ENCODE measurements around the gene CHI3L1. TPM values are rescaled to one million over a fixed set of nuclear protein-coding genes. Genes with fewer than 3 reads are reported as not detected.
A peak's percentile ranks its signal among the peaks of the same experiment; 100 is the strongest.

CHI3L1 gene
- polyA plus RNA-seq, 4 donors, result 0.71 to 12.3 (median 9.7) TPM

DNA sequence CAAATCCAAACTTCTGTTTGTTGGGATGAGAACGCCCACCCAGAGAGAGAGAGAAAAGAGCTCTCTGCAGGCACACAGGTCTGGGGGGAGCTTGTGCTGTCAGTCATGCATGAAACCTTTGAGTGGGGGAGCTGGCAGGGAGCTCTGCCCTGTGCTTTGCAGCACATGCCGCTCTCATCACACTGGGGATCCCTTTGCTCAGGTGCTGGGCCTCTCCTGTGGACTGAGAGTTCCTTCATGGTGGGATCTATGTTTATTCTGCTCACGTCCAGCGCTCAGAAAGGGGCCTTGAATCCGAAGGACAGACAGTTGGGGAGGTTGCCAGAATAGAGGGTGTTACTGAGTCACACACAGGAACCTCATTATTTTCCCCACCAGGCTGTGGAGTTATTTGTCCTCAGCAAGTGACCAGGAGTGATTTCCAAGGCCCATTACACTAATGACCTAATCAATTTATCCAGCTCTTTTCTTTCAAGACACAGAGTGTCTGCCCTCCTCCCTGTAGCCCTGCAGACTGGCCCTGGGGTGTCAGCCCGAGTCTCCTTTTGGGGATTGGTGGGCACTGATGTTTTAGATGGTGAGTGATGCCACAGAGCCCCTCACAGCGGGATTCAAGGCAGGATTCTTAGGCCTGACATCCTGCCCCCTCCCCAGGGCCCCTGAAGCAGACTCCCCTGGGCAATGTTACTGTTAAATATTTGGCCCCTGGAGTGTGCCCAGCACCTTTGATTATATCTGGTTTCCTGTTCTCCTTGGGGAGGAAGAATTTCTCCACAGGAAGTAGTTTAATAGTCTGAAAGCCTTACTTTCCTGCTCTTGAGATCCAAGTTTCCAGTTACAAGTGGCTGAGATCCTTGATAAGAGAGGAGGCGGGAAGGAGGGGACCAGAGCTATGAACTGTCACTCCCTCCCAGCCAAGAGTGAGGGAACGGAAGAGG lies 33.2 kb downstream of the CHI3L1 start:
- DNase-seq (ENCODE audit: low read depth in 4 of 4, low spot score in 3 of 4), result peak in 1 of 4 donors; percentile 49

DNA sequence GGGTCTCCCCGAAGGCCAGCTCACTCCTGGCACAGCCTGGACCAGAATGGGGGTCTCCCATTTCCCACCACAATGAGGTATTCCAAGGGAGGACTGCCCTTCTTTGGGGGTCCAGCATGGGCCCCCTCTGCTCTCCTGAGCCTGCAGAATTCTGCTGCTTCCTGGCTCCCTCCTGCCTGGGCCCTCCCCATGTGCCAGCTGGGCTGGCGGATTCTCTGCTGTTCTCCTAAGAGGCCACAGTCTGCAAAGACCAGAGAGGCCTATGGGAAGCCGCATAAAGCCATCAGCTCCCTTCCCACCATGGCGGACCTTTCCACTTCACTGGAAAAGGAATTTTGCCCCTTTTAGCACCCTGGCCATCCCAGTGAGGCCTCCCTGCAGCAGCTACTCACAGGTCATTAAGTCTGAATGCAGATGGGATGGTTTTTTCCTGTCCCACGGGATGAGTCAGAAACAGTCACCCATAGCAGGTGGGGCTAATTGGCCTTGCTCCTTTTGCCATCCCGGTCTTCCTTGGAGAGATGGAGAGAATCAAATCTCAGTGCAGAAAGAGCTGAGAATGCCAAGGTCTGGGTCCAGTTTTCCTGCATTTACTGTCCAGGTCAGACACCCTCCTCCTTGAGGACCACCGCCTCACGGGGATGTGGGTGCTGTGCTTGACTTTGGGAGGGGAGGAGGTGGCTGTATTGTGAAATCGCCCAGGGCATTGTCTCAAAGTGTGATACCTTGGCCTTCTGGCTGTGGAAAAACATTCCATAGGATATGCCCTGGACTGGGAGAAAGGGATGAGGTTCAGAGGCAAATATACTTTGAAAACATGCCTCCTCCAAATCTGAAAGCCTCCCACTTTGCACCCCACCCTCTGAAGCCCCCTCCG lies 34.1 kb downstream of the CHI3L1 start:
- DNase-seq (ENCODE audit: low read depth in 4 of 4, low spot score in 3 of 4), result peak in 1 of 4 donors; percentile 64

DNA sequence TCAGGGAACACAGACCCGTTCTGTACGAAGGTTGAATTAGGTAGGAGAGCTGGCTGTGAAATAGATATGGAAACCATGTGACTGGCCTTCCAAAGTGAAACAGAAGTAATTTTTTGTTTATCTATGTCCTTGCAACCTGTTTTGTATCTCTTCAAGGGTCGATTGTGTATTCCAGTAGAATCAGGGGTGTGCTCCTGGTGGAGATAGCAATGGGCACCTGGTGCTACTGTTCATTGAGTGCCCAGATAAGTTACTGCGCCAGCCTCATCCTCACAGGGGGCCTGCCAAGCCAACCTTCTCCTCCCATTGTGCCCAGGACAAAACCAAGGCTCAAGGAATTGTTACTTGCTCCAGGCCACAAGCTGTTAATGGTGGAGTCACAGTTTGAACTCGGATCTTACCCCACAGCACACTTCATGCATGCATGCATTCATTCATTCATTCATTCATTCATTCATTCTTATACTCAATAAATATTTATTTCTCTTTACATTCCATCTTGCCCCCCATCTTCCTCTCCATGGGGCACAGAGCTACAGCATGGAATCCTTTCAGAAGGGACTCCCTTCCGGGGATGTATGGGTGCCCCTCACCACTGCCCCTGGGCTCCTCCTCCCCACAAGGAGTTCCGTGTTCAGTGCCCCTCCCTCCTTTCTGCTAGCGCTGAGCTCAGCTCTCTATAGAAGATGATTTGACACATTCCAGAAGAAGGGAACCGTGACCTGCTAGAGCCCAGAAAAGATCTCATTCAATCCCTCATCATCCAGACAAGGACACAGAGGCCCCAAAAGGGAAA lies 34.9 kb downstream of the CHI3L1 start:
- DNase-seq (ENCODE audit: low read depth in 4 of 4, low spot score in 3 of 4), result no peak

DNA sequence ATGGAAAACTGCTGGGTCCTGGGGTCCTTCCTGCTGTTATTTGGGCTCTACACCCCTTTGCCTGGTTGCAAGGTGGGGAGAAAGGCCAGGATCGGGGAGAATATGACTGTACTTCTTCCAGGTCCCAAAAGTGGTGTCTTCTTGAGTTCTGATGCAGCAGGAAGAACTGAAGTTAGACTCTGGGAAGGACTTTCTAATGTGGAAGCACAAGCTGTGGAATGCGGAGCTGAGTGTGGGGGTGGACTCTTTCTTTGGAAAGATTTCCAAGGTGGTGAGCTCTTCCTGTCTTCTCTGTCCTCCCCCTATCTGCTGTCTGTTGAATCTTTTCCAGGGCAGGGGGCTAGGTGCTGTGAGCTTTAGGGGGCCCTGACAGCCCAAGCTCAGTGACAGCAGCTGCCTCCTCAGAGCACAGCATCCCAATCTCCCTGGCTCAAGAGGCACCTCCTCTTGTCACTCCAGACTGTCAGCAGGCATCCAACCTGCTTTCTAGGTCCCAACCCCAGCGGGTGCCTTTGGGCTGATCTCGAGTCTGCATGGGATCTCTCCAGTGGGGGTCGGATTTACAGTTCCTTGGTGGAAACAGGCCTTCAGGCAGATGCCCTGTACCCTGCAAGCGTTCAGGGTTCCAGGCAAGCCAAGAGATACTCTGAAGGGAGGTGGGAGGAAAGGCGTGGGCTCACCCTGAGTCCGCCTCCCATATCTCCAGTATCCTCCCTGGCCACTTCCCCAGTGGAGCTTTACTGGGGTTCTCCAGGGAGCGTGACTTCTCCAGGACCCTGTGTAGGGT lies 35.8 kb downstream of the CHI3L1 start:
- DNase-seq (ENCODE audit: low read depth in 4 of 4, low spot score in 3 of 4), result no peak

DNA sequence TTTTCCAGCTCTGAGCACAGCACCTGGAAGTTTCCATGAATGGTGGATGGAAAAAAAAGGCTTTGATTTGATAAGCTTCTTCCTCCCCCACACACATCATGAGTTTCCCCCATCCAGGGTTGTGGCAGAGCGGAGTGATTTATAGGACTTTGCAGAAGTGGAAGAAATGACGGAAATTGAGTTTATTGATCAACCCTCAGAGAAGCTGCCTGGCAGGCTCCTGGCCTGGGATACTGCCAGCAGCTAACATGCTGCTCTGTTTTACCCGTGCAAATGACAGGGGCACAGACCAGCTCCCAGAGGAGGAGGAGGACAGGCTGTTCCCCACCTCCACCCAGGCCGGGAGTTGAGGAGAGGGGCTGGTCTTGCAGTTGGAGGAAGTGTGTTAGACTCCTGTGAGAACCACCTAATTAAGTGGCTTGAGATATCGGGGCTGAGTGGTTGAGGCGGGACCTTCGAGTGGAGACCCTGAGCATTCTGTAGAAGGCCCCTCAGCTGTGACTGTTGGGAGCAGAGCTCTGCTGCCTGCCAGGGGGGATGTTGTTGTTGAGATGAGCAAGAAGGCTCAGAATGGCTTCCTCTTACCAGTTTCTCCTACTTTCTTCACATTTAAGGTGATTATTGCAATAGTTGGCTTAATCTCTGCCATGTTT lies 37.2 kb downstream of the CHI3L1 start:
- DNase-seq (ENCODE audit: low read depth in 4 of 4, low spot score in 3 of 4), result no peak

DNA sequence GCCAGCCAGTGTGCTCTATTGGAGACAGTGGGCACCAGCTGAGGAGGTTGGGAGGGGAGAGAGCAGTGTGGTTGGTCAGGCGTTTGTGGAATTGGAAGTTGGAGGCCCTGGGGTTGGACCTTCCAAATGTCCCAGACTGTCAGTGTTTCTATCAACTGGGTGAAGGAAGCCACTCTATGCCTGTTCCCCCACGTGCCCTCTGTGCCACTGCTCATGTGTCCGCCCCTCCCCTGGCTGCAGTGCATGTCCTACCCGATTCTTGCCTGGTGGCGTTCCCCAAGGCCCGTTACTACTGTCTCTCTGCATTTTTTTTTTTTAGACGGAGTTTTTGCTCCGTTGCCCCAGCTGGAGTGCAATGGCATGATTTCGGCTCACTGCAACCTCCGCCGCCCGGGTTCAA lies 37.9 kb downstream of the CHI3L1 start:
- DNase-seq (ENCODE audit: low read depth in 4 of 4, low spot score in 3 of 4), result no peak

DNA sequence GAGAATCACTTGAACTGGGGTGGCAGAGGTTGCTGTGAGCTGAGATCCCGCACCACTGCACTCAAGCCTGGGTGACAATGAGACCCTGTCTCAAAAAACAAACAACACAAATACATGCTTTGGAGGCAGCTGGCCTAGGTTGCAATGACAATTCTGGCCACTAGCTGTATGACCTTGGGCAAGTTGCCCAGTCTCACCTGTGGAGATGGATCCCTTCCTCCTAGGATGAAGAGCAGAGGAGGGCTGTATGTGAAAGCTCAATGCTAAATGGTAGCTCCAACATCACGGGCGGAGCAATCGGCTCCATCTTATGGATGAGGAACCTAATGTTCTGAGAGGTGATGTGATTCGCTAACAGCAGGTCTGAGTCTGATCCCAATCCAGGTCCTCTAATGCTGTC lies 38.4 kb downstream of the CHI3L1 start:
- DNase-seq (ENCODE audit: low read depth in 4 of 4, low spot score in 3 of 4), result no peak

DNA sequence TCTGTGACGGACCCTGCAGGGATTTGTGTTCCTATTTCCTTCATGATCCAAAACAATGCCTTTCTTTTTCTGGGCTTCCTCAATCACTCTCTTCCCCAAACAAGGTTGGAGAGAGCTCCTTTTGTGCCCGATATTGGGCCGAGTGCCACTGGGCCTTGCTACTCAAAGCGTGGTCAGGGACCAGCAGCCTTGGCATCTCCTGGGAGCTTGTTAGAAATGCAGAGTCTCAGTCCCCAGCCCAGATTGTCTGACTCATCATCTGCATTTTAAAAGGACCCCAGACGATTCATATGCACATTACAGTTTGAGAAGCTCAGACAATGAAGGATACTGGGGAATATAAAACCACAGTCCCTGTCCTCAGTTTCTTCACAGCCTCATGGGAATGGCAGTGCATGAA lies 39.1 kb downstream of the CHI3L1 start:
- no peak for DNase-seq (ENCODE audit: low read depth in 4 of 4, low spot score in 3 of 4)

DNA sequence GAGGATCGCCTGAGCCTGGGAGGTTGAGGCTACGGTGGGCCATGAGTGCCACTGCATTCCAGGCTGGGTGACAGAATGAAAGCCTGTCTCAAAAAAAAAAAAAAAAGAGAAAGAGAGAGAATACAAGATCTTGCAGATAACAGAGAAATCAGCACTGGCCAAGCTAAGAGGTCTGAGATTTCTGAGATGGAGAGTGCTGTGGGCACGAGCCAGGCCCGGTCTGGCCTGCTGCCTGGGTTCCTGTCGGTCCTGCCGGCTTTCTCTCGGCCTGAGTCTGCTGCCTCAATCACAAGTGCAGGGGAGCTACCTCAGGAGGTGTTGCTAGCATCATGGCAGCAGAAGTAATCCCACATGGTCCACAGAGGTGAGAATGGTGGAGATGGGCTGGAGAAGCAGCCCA lies 40.0 kb downstream of the CHI3L1 start:
- DNase-seq (ENCODE audit: low read depth in 4 of 4, low spot score in 3 of 4), result no peak

DNA sequence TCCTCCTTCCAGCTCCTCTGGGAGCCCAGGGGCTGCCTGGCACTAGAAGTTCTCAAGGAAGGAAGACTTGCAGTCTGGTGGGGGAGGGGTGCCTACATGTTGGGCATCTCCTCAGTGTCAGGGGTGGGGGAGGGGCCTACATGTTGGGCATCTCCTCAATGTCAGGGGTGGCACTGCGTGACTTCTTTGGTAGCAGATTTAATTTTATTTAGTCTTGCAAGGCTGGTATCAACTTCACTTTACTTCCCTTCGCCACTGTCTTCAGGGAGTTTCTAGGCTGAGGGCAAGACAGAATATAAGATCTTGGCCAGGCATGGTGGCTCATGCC lies 40.5 kb downstream of the CHI3L1 start:
- DNase-seq (ENCODE audit: low read depth in 4 of 4, low spot score in 3 of 4), result no peak

DNA sequence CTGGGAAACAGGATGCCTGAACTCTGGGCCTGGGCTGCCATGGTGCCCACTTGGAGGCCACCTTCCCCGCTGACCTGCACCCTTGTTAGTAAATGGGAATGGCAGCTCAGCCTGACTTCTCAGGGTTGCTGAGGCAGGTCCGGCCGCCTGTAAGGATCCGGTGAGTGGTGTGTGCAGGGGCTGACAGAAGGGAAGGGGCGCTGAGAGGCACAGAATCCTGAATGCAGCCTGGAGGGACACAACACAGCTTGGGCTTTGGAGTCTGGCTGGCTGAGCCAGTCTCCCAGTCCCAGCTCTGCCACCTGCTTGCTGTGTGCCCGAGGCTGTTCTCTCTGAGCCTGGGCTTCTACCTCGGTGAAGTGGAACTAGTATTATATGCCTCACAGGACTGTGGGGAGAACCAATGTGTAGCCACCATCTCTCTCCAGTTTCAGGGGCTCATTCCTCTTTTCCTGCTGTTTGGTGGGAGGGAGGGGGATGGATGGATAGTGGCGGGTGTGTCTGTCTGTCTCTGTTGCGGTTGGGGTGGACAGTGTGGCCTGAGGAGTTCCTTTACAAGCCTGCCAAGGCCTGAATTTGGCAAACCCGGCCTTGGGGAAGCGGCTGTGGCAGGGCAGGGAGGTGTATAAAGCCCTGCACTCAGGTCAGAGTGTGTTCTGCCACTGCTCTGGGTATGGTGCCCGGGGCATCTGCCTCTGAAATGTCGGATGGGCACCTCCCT lies 41.0 kb downstream of the CHI3L1 start:
- no peak for DNase-seq (ENCODE audit: low read depth in 4 of 4, low spot score in 3 of 4)

DNA sequence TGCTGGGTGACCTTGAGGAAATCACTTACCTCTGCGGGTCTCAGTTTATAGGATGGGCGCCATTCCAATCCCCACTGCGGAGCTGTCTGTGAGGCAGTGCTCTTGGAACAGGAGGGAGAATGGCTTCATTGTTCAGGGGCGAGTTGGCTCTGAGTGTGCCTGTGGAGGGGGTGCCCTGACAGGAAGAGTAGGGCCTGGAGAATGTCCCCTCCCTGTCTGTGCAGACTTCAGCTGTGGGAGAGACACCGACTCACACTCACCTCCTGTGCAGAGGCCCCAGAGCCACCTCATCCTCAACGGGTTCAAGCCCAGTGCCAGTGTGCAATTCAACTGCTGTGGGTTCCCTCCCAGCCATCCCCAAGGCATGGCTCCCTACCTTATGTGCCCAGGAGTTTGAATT lies 41.8 kb downstream of the CHI3L1 start:
- DNase-seq (ENCODE audit: low read depth in 4 of 4, low spot score in 3 of 4), result no peak

DNA sequence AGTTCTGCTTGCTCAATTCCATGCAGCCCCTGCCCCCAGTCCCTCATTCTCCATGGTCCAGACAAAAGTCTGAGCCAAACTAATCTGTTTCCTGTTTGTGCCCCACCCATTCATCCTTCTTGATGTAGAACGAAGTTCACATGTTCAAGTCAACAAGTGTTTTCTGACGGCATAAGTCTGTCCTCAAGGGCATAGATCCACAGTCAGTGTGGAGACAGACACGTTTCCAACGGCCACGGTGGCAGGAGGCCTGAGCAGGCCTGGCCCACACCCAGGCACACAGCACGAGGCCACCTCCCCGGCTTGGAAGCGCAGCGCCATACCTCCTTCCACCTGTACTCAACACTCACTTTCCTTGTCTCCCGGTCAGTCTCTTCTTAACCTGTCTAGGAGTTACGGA lies 42.9 kb downstream of the CHI3L1 start:
- DNase-seq (ENCODE audit: low read depth in 4 of 4, low spot score in 3 of 4), result no peak

DNA sequence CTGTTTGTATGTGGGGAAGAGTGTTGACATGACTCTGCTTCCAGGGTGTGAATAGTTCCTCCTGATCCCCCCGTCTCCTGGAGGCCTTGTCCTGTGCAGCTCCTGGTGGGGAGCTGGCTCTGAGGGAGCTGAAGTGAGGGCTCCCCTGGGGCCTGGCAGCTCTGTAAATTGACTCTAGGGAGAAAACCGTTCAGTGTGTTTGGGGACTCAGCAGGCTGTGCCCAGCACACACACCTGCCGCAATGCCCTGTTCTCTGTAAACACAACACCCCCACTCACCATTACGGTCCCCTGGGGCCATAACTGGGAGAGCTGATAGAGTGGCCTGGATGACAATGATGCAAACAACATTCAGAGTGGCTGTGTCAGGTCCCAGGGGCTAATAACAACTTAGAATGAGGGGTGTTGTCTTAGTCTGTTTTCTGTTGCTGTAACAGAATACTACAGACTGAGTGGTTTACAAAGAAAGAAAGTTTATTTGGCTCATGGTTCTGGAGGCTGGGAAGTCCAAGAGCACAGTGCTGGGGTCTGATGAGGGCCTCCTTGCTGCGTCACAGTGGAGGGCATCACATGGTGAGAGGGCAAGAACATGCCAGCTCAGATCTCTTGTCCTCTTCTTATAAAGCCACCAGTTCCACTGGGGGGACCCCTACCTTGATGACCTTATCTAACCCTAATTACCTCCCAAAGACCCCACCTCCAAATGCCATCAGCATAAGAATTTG lies 43.7 kb downstream of the CHI3L1 start:
- no peak for DNase-seq (ENCODE audit: low read depth in 4 of 4, low spot score in 3 of 4)

DNA sequence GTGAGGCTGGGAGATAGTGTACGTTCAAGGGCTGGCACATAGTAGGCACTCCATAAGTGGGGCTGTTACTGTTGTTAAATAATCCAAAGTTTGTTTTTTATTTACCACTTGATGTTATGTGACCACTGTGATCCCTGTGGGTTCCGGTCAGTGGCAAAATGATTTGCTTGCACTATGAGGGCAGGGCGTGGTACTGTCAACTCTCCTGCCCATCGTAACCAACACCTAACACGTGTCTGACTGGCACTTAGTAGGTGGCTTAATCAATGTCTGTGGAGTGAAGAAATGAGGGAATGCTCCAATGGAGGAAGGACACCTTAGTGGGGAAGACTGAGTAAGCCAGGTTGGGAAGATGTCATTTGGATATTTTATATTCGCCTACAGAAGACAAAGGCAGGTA lies 44.4 kb downstream of the CHI3L1 start:
- no peak for DNase-seq (ENCODE audit: low read depth in 4 of 4, low spot score in 3 of 4)

DNA sequence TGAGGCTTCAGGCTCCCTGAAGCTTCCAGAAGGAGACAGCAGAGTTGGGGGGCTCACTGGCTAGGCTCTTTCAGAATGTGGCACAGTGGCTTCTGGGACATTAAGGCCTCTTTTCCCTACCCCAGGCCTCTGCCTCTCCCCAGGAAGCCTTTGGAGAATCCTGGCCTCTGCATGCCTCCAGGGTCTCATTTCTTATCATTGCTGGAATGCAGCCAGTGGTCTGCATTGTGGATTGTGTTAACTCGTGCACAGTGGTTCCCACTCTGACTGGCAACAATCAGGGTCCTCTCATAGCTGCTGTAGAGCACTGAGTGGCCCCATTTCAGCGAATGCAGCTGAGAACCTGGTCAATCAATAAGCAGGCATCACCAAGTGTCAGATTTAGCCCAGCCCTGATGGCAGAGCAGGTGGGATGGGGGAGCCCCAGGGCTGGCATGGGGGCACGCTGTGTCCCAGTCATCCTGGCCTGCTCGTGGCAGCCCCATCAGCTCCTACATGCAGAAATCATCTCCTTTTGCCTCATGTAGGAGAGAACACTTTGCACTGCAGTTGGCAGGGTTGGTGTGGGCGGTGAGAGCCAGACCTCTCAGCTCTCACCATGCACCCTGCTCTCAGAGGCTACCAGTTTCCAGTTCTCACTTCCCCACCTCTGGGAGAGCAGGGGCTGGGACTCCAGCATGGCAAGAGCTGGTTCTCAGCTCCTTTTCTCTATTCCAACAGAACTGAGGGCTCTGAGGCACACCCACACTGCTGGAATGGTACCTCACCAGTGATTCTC lies 45.6 kb downstream of the CHI3L1 start:
- DNase-seq (ENCODE audit: low read depth in 4 of 4, low spot score in 3 of 4), result no peak

DNA sequence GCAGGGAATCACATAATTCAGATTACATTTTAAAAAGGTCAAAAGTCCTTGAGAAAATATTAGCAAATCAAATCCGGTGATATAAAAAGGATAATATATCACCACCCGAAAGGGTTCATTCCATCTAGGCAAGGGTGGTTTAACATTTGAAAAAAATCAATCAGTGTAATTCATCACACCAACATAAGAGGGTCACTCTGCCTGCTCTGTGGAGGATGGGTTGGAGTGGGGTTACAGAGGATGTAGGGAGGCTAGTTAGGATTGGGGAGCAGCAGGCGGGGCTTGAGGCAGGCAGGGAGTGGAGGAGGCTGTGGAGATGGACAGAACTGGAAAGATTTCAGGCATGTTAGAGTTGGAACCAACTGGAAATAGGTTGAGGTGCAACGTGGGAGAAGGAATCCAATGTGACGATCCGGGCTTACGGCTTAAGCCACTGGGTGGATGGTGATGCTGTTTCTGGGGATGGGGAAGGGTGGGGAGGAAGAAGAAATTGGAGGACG lies 46.5 kb downstream of the CHI3L1 start:
- DNase-seq (ENCODE audit: low read depth in 4 of 4, low spot score in 3 of 4), result no peak
